Neural progenitor cell (in vitro differentiated cells): ENCODE measurements around the gene CACHD1. TPM values are rescaled to one million over a fixed set of nuclear protein-coding genes. Genes with fewer than 3 reads are reported as not detected.
"Not testable (repeated sequence)": the region's sequence is repeated elsewhere in the genome, so short reads cannot be mapped to it uniquely, and the experiment has no call there.

Experiments used
- DNase-seq: peaks from one replicate; pipeline ENCODE4 v3.0.0-alpha.2; 2016; ENCODE audit warnings: low spot score
- H2AFZ ChIP-seq: fragments of 200-600 bp; sonication (generic); replicated peaks from 2 replicates; pipeline ENCODE4 v1.6.1; 2016; ENCODE audit warnings: antibody characterized with exemption
- H3F3A ChIP-seq: fragments of 200-600 bp; sonication (generic); 2 replicates; pipeline ENCODE4 v1.6.1; 2016; ENCODE audit warnings: antibody characterized with exemption, low read depth
- H3K27ac ChIP-seq: fragments of 200-600 bp; sonication (generic); 2 replicates; pipeline ENCODE4 v1.5.1; 2016; ENCODE audit warnings: mild to moderate bottlenecking
- H3K27me3 ChIP-seq: fragments of 200-600 bp; sonication (generic); 2 replicates; pipeline ENCODE4 v1.6.1; 2016; ENCODE audit warnings: mild to moderate bottlenecking, moderate library complexity
- H3K36me3 ChIP-seq: fragments of 200-600 bp; sonication (generic); 2 replicates; pipeline ENCODE4 v1.5.1; 2016
- H3K4me1 ChIP-seq: fragments of 200-600 bp; sonication (generic); 2 replicates; pipeline ENCODE4 v1.6.1; 2016; ENCODE audit warnings: mixed run types
- H3K4me2 ChIP-seq: fragments of 200-600 bp; sonication (generic); 2 replicates; pipeline ENCODE4 v1.6.1; 2016
- H3K4me3 ChIP-seq: fragments of 200-600 bp; sonication (generic); 2 replicates; pipeline ENCODE4 v1.5.1; 2016
- H3K79me2 ChIP-seq: fragments of 200-600 bp; sonication (generic); 2 replicates; pipeline ENCODE4 v1.6.1; 2016; ENCODE audit warnings: low read depth
- H3K9ac ChIP-seq: fragments of 200-600 bp; sonication (generic); 2 replicates; pipeline ENCODE4 v1.6.1; 2016
- H3K9me3 ChIP-seq: fragments of 200-600 bp; sonication (generic); 2 replicates; pipeline ENCODE4 v1.5.1; 2016; ENCODE audit warnings: low read depth
- H4K20me1 ChIP-seq: fragments of 200-600 bp; sonication (generic); 2 replicates; pipeline ENCODE4 v1.6.1; 2016; ENCODE audit warnings: low read depth
- H3K27ac Mint-ChIP-seq: 3 replicates; pipeline ENCODE4 v1.8.0; 2021; ENCODE audit warnings: mixed read lengths
- H3K27me3 Mint-ChIP-seq: 2 replicates; pipeline ENCODE4 v1.8.0; 2022; ENCODE audit warnings: low read depth, mild to moderate bottlenecking, inconsistent platforms, moderate library complexity, mixed read lengths; ENCODE audit not compliant: insufficient read depth
- H3K36me3 Mint-ChIP-seq: 3 replicates; pipeline ENCODE4 v1.8.0; 2021; ENCODE audit warnings: mixed read lengths
- H3K4me1 Mint-ChIP-seq: 3 replicates; pipeline ENCODE4 v1.8.0; 2021; ENCODE audit warnings: mixed read lengths
- H3K4me3 Mint-ChIP-seq: 3 replicates; pipeline ENCODE4 v1.8.0; 2021; ENCODE audit warnings: mild to moderate bottlenecking, moderate library complexity, mixed read lengths
- H3K9me3 Mint-ChIP-seq: 3 replicates; pipeline ENCODE4 v1.8.0; 2020; ENCODE audit warnings: mixed read lengths
- CTCF ChIP-seq: fragments of 200-600 bp; sonication (generic); IDR thresholded peaks from 2 replicates; pipeline ENCODE4 v1.5.1; 2017; ENCODE audit warnings: antibody characterized with exemption, mild to moderate bottlenecking
- EZH2 ChIP-seq: fragments of 200-600 bp; sonication (generic); IDR thresholded peaks from 2 replicates; pipeline ENCODE4 v1.6.1; 2017; ENCODE audit warnings: antibody characterized with exemption, mild to moderate bottlenecking, moderate library complexity
- EZH2phosphoT487 ChIP-seq: fragments of 200-600 bp; sonication (generic); IDR thresholded peaks from 2 replicates; pipeline ENCODE4 v1.6.1; 2017; ENCODE audit warnings: antibody characterized with exemption
- microRNA-seq: library from miRNA; unstranded; fragments of <30 nt; microRNA quantifications from one replicate; pipeline ENCODE4, GENCODE V29; 2016
- small RNA-seq: library from RNA; depleted of rRNA; stranded (forward); fragments of <200 nt; gene quantifications from one replicate; pipeline ENCODE3, GENCODE V24; 2015
- total RNA-seq: library from RNA; depleted of rRNA; stranded (reverse); fragments of >200 nt; gene quantifications from 2 replicates; pipeline ENCODE4 v1.2.3, GENCODE V29; 2015; ENCODE audit warnings: low replicate concordance

Gene CACHD1
- total RNA-seq, 1 donor from 2014 or later, result 61.0 TPM

GRCh38 chr1:64733581-64734286 is 263.8 kb downstream of the CACHD1 start:
- H3K36me3 Mint-ChIP-seq, result no peaks in the 10 kb centered on the region
- no peaks in the 10 kb centered on the region for H3K9me3 ChIP-seq
- peaks cover 4% of the 10 kb centered on the region for H3K27me3 Mint-ChIP-seq
- no peaks in the 10 kb centered on the region for H3K27me3 ChIP-seq
- TF ChIP-seq EZH2 (no peak), CTCF (no peak)
- H3K4me3 ChIP-seq, result no peak overlapping the region
- no peak overlapping the region for H3K4me3 Mint-ChIP-seq
- no peak overlapping the region for H3K4me2 ChIP-seq
- no peaks in the 10 kb centered on the region for H3K4me1 Mint-ChIP-seq
- H2AFZ ChIP-seq, result no peak overlapping the region
- H3K27ac ChIP-seq, result no peak overlapping the region
- H3F3A ChIP-seq, result no peaks in the 10 kb centered on the region
- H4K20me1 ChIP-seq, result no peaks in the 10 kb centered on the region
- H3K9ac ChIP-seq, result no peak overlapping the region
- H3K27ac Mint-ChIP-seq, result no peak overlapping the region
- no peaks in the 10 kb centered on the region for H3K9me3 Mint-ChIP-seq
- H3K79me2 ChIP-seq, result no peaks in the 10 kb centered on the region
- no peaks in the 10 kb centered on the region for H3K36me3 ChIP-seq
- DNase-seq, result no peak
- H3K4me1 ChIP-seq, result no peaks in the 10 kb centered on the region

- Histone ChIP-seq H3K9me3 (no peaks in the 10 kb centered on the region), H3K27ac (no peak overlapping the region), H3K4me2 (no peak overlapping the region), H4K20me1 (no peaks in the 10 kb centered on the region), H3K27me3 (no peaks in the 10 kb centered on the region), H3K9ac (no peak overlapping the region), H3F3A (no peaks in the 10 kb centered on the region), H3K4me3 (no peak overlapping the region), H3K36me3 (no peaks in the 10 kb centered on the region), H3K4me1 (no peaks in the 10 kb centered on the region), H2AFZ (no peak overlapping the region), H3K79me2 (no peaks in the 10 kb centered on the region)
- no peak overlapping the region for H3K4me3 Mint-ChIP-seq
- DNase-seq, result no peak
- no peaks in the 10 kb centered on the region for H3K9me3 Mint-ChIP-seq
- TF ChIP-seq EZH2, result no peak
- no peak for TF ChIP-seq CTCF
- TF ChIP-seq EZH2phosphoT487, result no peak
- H3K27me3 Mint-ChIP-seq, result peaks cover 4% of the 10 kb centered on the region
- no peaks in the 10 kb centered on the region for H3K36me3 Mint-ChIP-seq
- no peak overlapping the region for H3K27ac Mint-ChIP-seq
- no peaks in the 10 kb centered on the region for H3K4me1 Mint-ChIP-seq
Observed at GRCh38 chr1:64734287-64734652, 264.3 kb downstream of the CACHD1 start.

- H4K20me1 ChIP-seq, H3K4me3 Mint-ChIP-seq, H3K9ac ChIP-seq, H3K4me2 ChIP-seq, DNase-seq, H3K27ac ChIP-seq, H3K36me3 Mint-ChIP-seq, H3K4me3 ChIP-seq, H3K4me1 ChIP-seq, H2AFZ ChIP-seq, H3K79me2 ChIP-seq, H3K9me3 ChIP-seq, H3F3A ChIP-seq, H3K36me3 ChIP-seq, H3K4me1 Mint-ChIP-seq, H3K27ac Mint-ChIP-seq, H3K27me3 Mint-ChIP-seq, H3K9me3 Mint-ChIP-seq, H3K27me3 ChIP-seq: not testable (repeated sequence)
Observed at GRCh38 chr1:64740687-64741086, 270.8 kb downstream of the CACHD1 start.

Small RNA genes within 50 kb of the gene (microRNA-seq; reads per million reads assigned to microRNA genes)
- gene MIR4794, result not detected

Small RNA genes within 50 kb of the gene (small RNA-seq; reads per million reads assigned to genes)
- not detected for gene MIR4794
